HEK293 (cell line): ENCODE measurements around the gene RCN2.
A peak's percentile ranks its signal among the peaks of the same experiment; 100 is the strongest.

Source experiments
- CTCF ChIA-PET: fragments of 350-600 bp; formaldehyde crosslinking; extraction: SDS; loops from one replicate; lab custom pipeline; 2021; ENCODE audit warnings: antibody characterized with exemption; lab: Yijun Ruan, JAX
- POLR2A ChIA-PET: fragments of 300-600 bp; formaldehyde crosslinking; extraction: SDS; loops from one replicate; lab custom pipeline; 2020; ENCODE audit warnings: antibody characterized with exemption, inconsistent platforms; lab: Yijun Ruan, JAX
- H3K27ac ChIP-seq: fragments of 200-500 bp; sonication (Bioruptor generic); 2 replicates; pipeline ENCODE4 v1.5.1; 2014; ENCODE audit warnings: low read depth, low read length, control low read depth, inconsistent platforms; ENCODE audit errors: extremely low read depth
- H3K36me3 ChIP-seq, 2 experiments: fragments of 200-500 bp in 1 of 2; sonication (Bioruptor generic) in 1 of 2; 1 replicate in 1 of 2; 2 replicates in 1 of 2; pipeline ENCODE4 v1.5.1; 2014 to 2017; ENCODE audit warnings: inconsistent platforms in 2 of 2, low read length in 2 of 2; ENCODE audit not compliant: control insufficient read depth in 2 of 2, insufficient read depth in 1 of 2
- H3K4me1 ChIP-seq: fragments of 200-500 bp; sonication (Bioruptor generic); 2 replicates; pipeline ENCODE4 v1.5.1; 2014; ENCODE audit warnings: mild to moderate bottlenecking, low read length, inconsistent platforms; ENCODE audit not compliant: control insufficient read depth, insufficient read depth
- H3K4me3 ChIP-seq: 2 replicates; pipeline ENCODE4 v1.5.1; 2011; ENCODE audit warnings: low read depth, mild to moderate bottlenecking, control low read depth, low read length, moderate library complexity
- H3K9me3 ChIP-seq: fragments of 200-500 bp; sonication (Bioruptor generic); 2 replicates; pipeline ENCODE4 v1.5.1; 2014; ENCODE audit warnings: low read depth, low read length, inconsistent platforms; ENCODE audit not compliant: control insufficient read depth, insufficient read depth
- KLF9 ChIP-seq: fragments of 450-650 bp; formaldehyde crosslinking; IDR thresholded peaks from 2 replicates; pipeline ENCODE4 v1.5.1; 2016; ENCODE audit warnings: missing biosample characterization, missing genetic modification characterization, low read depth
- MYNN ChIP-seq: fragments of 450-650 bp; formaldehyde crosslinking; IDR thresholded peaks from 2 replicates; pipeline ENCODE4 v1.5.1; 2016; ENCODE audit warnings: missing biosample characterization, missing genetic modification characterization, borderline replicate concordance
- PRDM6 ChIP-seq: fragments of 450-650 bp; formaldehyde crosslinking; IDR thresholded peaks from 2 replicates; pipeline ENCODE4 v1.5.1; 2017; ENCODE audit warnings: missing biosample characterization, missing genetic modification characterization
- RBAK ChIP-seq: fragments of 450-650 bp; formaldehyde crosslinking; IDR thresholded peaks from 2 replicates; pipeline ENCODE4 v1.5.1; 2016; ENCODE audit warnings: missing biosample characterization, missing genetic modification characterization
- SALL2 ChIP-seq: fragments of 450-650 bp; formaldehyde crosslinking; IDR thresholded peaks from 2 replicates; pipeline ENCODE4 v1.5.0; 2017; ENCODE audit warnings: missing biosample characterization, mild to moderate bottlenecking, missing genetic modification characterization, borderline replicate concordance
- SP2 ChIP-seq: fragments of 450-650 bp; formaldehyde crosslinking; IDR thresholded peaks from 2 replicates; pipeline ENCODE4 v1.5.1; 2016; ENCODE audit warnings: missing biosample characterization, missing genetic modification characterization
- ZBTB1 ChIP-seq: fragments of 450-650 bp; formaldehyde crosslinking; IDR thresholded peaks from 2 replicates; pipeline ENCODE4 v1.5.1; 2016; ENCODE audit warnings: missing biosample characterization, missing genetic modification characterization
- ZBTB17 ChIP-seq: fragments of 450-650 bp; formaldehyde crosslinking; IDR thresholded peaks from 2 replicates; pipeline ENCODE4 v1.5.1; 2016; ENCODE audit warnings: missing biosample characterization, missing genetic modification characterization
- ZBTB21 ChIP-seq: fragments of 450-650 bp; formaldehyde crosslinking; IDR thresholded peaks from 2 replicates; pipeline ENCODE4 v1.5.1; 2017; ENCODE audit warnings: missing biosample characterization, missing genetic modification characterization
- ZBTB26 ChIP-seq: fragments of 450-650 bp; formaldehyde crosslinking; optimal IDR thresholded peaks from 2 replicates; pipeline ENCODE3; 2016; ENCODE audit warnings: missing biosample characterization, mild to moderate bottlenecking, missing genetic modification characterization
- ZBTB49 ChIP-seq: fragments of 450-650 bp; formaldehyde crosslinking; IDR thresholded peaks from 2 replicates; pipeline ENCODE4 v1.5.1; 2016; ENCODE audit warnings: missing biosample characterization, missing genetic modification characterization, low read depth
- ZIC2 ChIP-seq: fragments of 450-650 bp; formaldehyde crosslinking; IDR thresholded peaks from 2 replicates; pipeline ENCODE4 v1.5.1; 2016; ENCODE audit warnings: missing biosample characterization, missing genetic modification characterization
- ZNF121 ChIP-seq: fragments of 450-650 bp; formaldehyde crosslinking; IDR thresholded peaks from 2 replicates; pipeline ENCODE4 v1.5.1; 2016; ENCODE audit warnings: missing biosample characterization, missing genetic modification characterization
- ZNF24 ChIP-seq: fragments of 450-650 bp; formaldehyde crosslinking; IDR thresholded peaks from 2 replicates; pipeline ENCODE4 v1.5.1; 2016; ENCODE audit warnings: missing biosample characterization, missing genetic modification characterization
- ZNF302 ChIP-seq: fragments of 450-650 bp; formaldehyde crosslinking; IDR thresholded peaks from 2 replicates; pipeline ENCODE4 v1.5.1; 2016; ENCODE audit warnings: missing biosample characterization, missing genetic modification characterization, low read depth
- ZNF335 ChIP-seq: fragments of 450-650 bp; formaldehyde crosslinking; conservative IDR thresholded peaks from 2 replicates; pipeline ENCODE4 v1.5.1; 2016; ENCODE audit warnings: missing biosample characterization, missing genetic modification characterization
- ZNF354C ChIP-seq: fragments of 450-650 bp; formaldehyde crosslinking; IDR thresholded peaks from 2 replicates; pipeline ENCODE4 v1.5.1; 2016; ENCODE audit warnings: missing biosample characterization, missing genetic modification characterization, low read depth, borderline replicate concordance
- ZNF391 ChIP-seq: fragments of 450-650 bp; formaldehyde crosslinking; IDR thresholded peaks from 2 replicates; pipeline ENCODE4 v1.5.1; 2016; ENCODE audit warnings: low read depth, missing biosample characterization, missing genetic modification characterization, borderline replicate concordance
- ZNF501 ChIP-seq: fragments of 450-650 bp; formaldehyde crosslinking; IDR thresholded peaks from 2 replicates; pipeline ENCODE4 v1.5.1; 2016; ENCODE audit warnings: missing biosample characterization, missing genetic modification characterization
- ZNF610 ChIP-seq: fragments of 450-650 bp; formaldehyde crosslinking; IDR thresholded peaks from 2 replicates; pipeline ENCODE4 v1.5.1; 2016; ENCODE audit warnings: missing biosample characterization, missing genetic modification characterization, borderline replicate concordance
- ZNF626 ChIP-seq: fragments of 450-650 bp; sonication (Bioruptor Pico); formaldehyde crosslinking; IDR thresholded peaks from 2 replicates; pipeline ENCODE4 v1.5.1; 2018; ENCODE audit warnings: missing biosample characterization, missing genetic modification characterization, inconsistent platforms
- ZNF629 ChIP-seq: fragments of 450-650 bp; formaldehyde crosslinking; IDR thresholded peaks from 2 replicates; pipeline ENCODE4 v1.5.1; 2017; ENCODE audit warnings: missing biosample characterization, missing genetic modification characterization
- ZNF664 ChIP-seq: fragments of 450-650 bp; formaldehyde crosslinking; IDR thresholded peaks from 2 replicates; pipeline ENCODE4 v1.5.1; 2016; ENCODE audit warnings: missing biosample characterization, missing genetic modification characterization
- ZNF76 ChIP-seq: fragments of 450-650 bp; formaldehyde crosslinking; IDR thresholded peaks from 2 replicates; pipeline ENCODE4; 2016; ENCODE audit warnings: low read depth, missing biosample characterization, missing genetic modification characterization, borderline replicate concordance
- ZSCAN5A ChIP-seq: fragments of 450-650 bp; formaldehyde crosslinking; IDR thresholded peaks from 2 replicates; pipeline ENCODE4 v1.5.1; 2016; ENCODE audit warnings: missing biosample characterization, missing genetic modification characterization

RCN2 gene

GRCh38 chr15:76929011-76929760 lies 2.4 kb upstream of the RCN2 start:
- Histone ChIP-seq H3K4me1 (peaks cover 6% of the 10 kb centered on the region; the same call in 1 of the 2 replicates), H3K9me3 (no peaks in the 10 kb centered on the region), H3K36me3 (peaks cover 13 to 15% of the 10 kb centered on the region in 2 experiments), H3K4me3 (no peak overlapping the region), H3K27ac (no peak overlapping the region)
- ChIA-PET POLR2A (no interaction called here), CTCF (interaction anchor here (0.5 to 0.9 kb wide), 3 partner anchors 118 to 779 kb away, joined by 3 read pairs; no protein-coding TSS in a partner anchor)
- TF ChIP-seq ZNF626 (no peak), ZIC2 (tag by site-specific recombination) (no peak), SALL2 (tag by site-specific recombination) (no peak), ZBTB49 (no peak), KLF9 (no peak), ZBTB1 (tag by site-specific recombination) (no peak)

- CTCF ChIA-PET: interaction anchor here (0.8 to 1.7 kb wide), 2 partner anchors 11 to 612 kb away, joined by 3 to 5 read pairs; no protein-coding TSS in a partner anchor
- H3K4me3 ChIP-seq: peak overlapping the region; percentile 90
- H3K36me3 ChIP-seq: peaks cover 30 to 31% of the 10 kb centered on the region in 2 experiments
- no peak overlapping the region; the same call in 1 of the 2 replicates for H3K27ac ChIP-seq
- POLR2A ChIA-PET: interaction anchor here (0.8 to 2.3 kb wide), 15 partner anchors 8 to 1563 kb away, joined by 3 to 16 read pairs (median 4); partner anchors contain the start of genes ISL2, SCAPER, SIN3A and TSPAN3
- peaks cover 6% of the 10 kb centered on the region; the same call in 1 of the 2 replicates for H3K4me1 ChIP-seq
- no peaks in the 10 kb centered on the region for H3K9me3 ChIP-seq
- TF ChIP-seq MYNN (no peak), ZNF335 (tag by site-specific recombination) (peak; percentile 57), ZNF629 (tag by site-specific recombination) (0 out of 2 replicates have a peak, but pooled peaks have one; percentile 27), PRDM6 (no peak), ZNF610 (tag by site-specific recombination) (0 out of 2 replicates have a peak, but pooled peaks have one; percentile 19), ZNF664 (no peak), ZNF391 (tag by site-specific recombination) (0 out of 2 replicates have a peak, but pooled peaks have one; percentile 55), ZNF302 (tag by site-specific recombination) (no peak), ZNF501 (tag by site-specific recombination) (peak; percentile 62; the same call in 1 of the 2 replicates), RBAK (tag by site-specific recombination) (no peak), ZBTB26 (tag by site-specific recombination) (no peak), ZSCAN5A (no peak), ZNF354C (tag by site-specific recombination) (no peak), ZNF121 (tag by site-specific recombination) (no peak), SP2 (no peak), KLF9 (no peak), ZNF24 (tag by site-specific recombination) (0 out of 2 replicates have a peak, but pooled peaks have one; percentile 26), ZNF76 (tag by site-specific recombination) (no peak), ZBTB17 (tag by site-specific recombination) (peak; percentile 63), ZBTB21 (tag by site-specific recombination) (no peak)
These were observed 635 bp upstream of the RCN2 start for GRCh38 chr15:76930831-76931396.
